Mucosa of rectum (tissue), 2 donors: ENCODE measurements around the gene OPCML.

Experiments
- H3K27ac ChIP-seq, 2 donors: one replicate each; pipeline ENCODE4 v1.7.0; 2013; ENCODE audit warnings: inconsistent platforms in 2 of 2, low read depth in 2 of 2, low read length in 2 of 2
- H3K27me3 ChIP-seq, 2 donors: one replicate each; pipeline ENCODE4 v1.7.0; 2013; ENCODE audit warnings: low read length in 2 of 2; ENCODE audit not compliant: control insufficient read depth in 2 of 2, insufficient read depth in 2 of 2
- H3K36me3 ChIP-seq, 2 donors: one replicate each; pipeline ENCODE4 v1.7.0; 2013; ENCODE audit warnings: low read length in 2 of 2; ENCODE audit not compliant: control insufficient read depth in 2 of 2, insufficient read depth in 2 of 2
- H3K4me1 ChIP-seq, 2 donors: one replicate each; pipeline ENCODE4 v1.7.0; 2013; ENCODE audit warnings: low read length in 2 of 2, mild to moderate bottlenecking in 1 of 2; ENCODE audit not compliant: control insufficient read depth in 2 of 2, insufficient read depth in 2 of 2
- H3K4me3 ChIP-seq, 2 donors: one replicate each; pipeline ENCODE4 v1.7.0; 2013; ENCODE audit warnings: low read length in 2 of 2
- H3K9ac ChIP-seq, 2 donors: one replicate each; pipeline ENCODE4 v1.7.0; 2013; ENCODE audit warnings: low read length in 2 of 2, low read depth in 1 of 2, mild to moderate bottlenecking in 1 of 2
- H3K9me3 ChIP-seq, 2 donors: one replicate each; pipeline ENCODE4 v1.7.0; 2013; ENCODE audit warnings: low read length in 2 of 2; ENCODE audit not compliant: control insufficient read depth in 2 of 2
- donor health status: healthy.
- donor health status: Normal muscosa, but diverticular disease.

OPCML gene

GRCh38 chr11:133291780-133292179 is 240.5 kb downstream of the OPCML start:
- no peaks in the 10 kb centered on the region for H3K4me1 ChIP-seq
- H3K36me3 ChIP-seq = no peaks in the 10 kb centered on the region
- no peak overlapping the region for H3K4me3 ChIP-seq
- no peak overlapping the region for H3K9ac ChIP-seq
- no peak overlapping the region for H3K27ac ChIP-seq
- H3K27me3 ChIP-seq = no peaks in the 10 kb centered on the region
- no peaks in the 10 kb centered on the region for H3K9me3 ChIP-seq

GRCh38 chr11:133285359-133285758 is 246.9 kb downstream of the OPCML start:
- no peaks in the 10 kb centered on the region for H3K9me3 ChIP-seq
- no peak overlapping the region for H3K9ac ChIP-seq
- no peaks in the 10 kb centered on the region for H3K4me1 ChIP-seq
- H3K4me3 ChIP-seq = no peak overlapping the region
- H3K36me3 ChIP-seq = no peaks in the 10 kb centered on the region
- H3K27me3 ChIP-seq = no peaks in the 10 kb centered on the region
- no peak overlapping the region for H3K27ac ChIP-seq

DNA sequence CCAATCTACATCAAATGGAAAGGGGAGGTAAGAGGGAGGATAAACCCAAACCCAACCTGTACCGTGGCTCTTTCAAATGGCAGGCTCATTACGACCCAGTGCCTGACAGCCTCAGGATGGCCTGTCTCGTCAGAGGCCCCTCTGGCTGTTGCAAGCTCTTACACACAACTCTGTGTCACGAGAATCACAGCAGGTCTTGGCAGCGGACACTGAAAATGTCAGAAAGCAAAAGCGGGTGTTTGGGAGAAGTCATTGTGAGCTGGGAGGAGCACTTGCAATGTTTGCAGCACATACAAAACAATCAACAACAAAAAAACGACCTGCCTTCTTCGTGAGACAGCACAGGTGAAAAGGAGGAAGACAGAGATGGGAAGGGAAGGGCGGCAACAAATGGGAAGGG is 248.1 kb downstream of the OPCML start:
- H3K9ac ChIP-seq = no peak overlapping the region
- H3K27me3 ChIP-seq = peaks cover 0 to 2% of the 10 kb centered on the region in 2 donors
- no peaks in the 10 kb centered on the region for H3K36me3 ChIP-seq
- H3K4me3 ChIP-seq = no peak overlapping the region
- H3K27ac ChIP-seq = no peak overlapping the region
- no peaks in the 10 kb centered on the region for H3K4me1 ChIP-seq
- no peaks in the 10 kb centered on the region for H3K9me3 ChIP-seq

DNA sequence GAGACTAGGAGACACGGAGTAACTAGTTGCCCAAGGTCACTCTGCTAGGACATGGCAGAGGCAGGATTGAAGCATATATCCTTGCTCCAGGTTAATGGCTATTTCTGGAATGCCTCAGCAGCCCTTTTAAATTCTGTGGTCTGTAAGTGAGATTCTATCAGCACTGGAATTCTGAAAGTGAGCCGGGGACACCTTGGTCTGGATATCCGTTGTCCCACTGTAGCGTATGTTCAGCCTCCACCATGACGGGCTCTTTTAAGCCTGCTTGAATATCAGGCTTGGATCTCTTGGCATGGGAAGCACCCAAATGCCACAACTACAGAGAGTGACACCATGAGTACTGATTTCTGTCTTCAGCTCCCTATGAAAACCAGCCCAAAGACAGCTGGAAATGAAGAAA is 254.4 kb downstream of the OPCML start:
- Histone ChIP-seq H3K4me1 (no peaks in the 10 kb centered on the region), H3K27ac (no peak overlapping the region), H3K4me3 (no peak overlapping the region), H3K9me3 (no peaks in the 10 kb centered on the region), H3K27me3 (peaks cover 0 to 3% of the 10 kb centered on the region in 2 donors), H3K36me3 (no peaks in the 10 kb centered on the region), H3K9ac (no peak overlapping the region)

DNA sequence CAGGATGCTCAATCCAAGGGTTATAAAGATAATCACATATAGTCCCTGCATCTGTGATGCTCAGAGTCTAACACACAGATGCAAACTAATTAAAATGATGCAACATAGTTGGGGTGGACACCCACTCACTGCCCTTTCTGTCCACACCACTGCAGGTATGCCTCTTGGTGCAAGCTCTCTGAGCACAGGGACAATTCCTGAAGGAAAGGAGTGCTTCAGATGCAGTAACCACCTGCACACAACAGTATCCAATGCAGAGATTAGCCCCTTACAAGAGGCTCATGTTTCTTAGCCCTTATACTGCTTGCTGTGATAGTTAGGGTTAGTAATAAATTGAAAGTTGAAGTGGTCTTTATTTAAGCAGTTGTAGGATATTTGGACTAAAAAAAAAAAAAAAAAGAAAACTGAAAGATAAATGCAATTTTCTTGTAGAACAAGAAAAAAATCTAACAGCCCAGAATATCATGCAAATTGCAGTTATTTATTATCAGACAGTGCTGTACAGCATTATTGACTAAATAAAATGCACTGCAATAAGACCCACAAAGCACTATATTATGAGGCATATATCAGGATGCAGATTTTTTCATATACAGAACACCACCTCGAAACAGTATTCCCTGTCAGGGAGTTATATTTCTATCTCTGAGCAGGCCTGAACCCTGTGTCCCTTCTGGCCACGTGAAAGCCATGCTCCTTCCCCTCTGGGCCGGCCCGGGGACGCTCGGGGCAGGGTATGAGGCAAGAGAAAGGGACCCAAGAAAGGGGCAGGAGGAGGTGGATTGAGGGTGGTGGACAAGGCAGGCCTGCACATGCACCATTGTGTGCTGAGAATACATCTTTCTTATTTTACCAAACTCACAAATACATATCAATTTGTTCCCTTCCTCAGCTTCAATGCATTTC is 260.2 kb downstream of the OPCML start:
- H3K4me3 ChIP-seq = no peak overlapping the region
- H3K27me3 ChIP-seq = no peaks in the 10 kb centered on the region
- H3K9me3 ChIP-seq = no peaks in the 10 kb centered on the region
- H3K4me1 ChIP-seq = no peaks in the 10 kb centered on the region
- no peak overlapping the region for H3K27ac ChIP-seq
- no peak overlapping the region for H3K9ac ChIP-seq
- H3K36me3 ChIP-seq = no peaks in the 10 kb centered on the region

GRCh38 chr11:133271206-133271605 is 261.1 kb downstream of the OPCML start:
- Histone ChIP-seq H3K27ac (no peak overlapping the region), H3K4me3 (no peak overlapping the region), H3K36me3 (no peaks in the 10 kb centered on the region), H3K9ac (no peak overlapping the region), H3K9me3 (no peaks in the 10 kb centered on the region), H3K27me3 (no peaks in the 10 kb centered on the region), H3K4me1 (no peaks in the 10 kb centered on the region)

- Histone ChIP-seq H3K27me3 (no peaks in the 10 kb centered on the region), H3K27ac (no peak overlapping the region), H3K4me1 (no peaks in the 10 kb centered on the region), H3K9me3 (no peaks in the 10 kb centered on the region), H3K9ac (no peak overlapping the region), H3K36me3 (no peaks in the 10 kb centered on the region), H3K4me3 (no peak overlapping the region)
Measured at GRCh38 chr11:133269267-133269666, 263.0 kb downstream of the OPCML start.

- H3K27me3 ChIP-seq = no peaks in the 10 kb centered on the region
Measured at GRCh38 chr11:133266986-133267385, 265.3 kb downstream of the OPCML start.

DNA sequence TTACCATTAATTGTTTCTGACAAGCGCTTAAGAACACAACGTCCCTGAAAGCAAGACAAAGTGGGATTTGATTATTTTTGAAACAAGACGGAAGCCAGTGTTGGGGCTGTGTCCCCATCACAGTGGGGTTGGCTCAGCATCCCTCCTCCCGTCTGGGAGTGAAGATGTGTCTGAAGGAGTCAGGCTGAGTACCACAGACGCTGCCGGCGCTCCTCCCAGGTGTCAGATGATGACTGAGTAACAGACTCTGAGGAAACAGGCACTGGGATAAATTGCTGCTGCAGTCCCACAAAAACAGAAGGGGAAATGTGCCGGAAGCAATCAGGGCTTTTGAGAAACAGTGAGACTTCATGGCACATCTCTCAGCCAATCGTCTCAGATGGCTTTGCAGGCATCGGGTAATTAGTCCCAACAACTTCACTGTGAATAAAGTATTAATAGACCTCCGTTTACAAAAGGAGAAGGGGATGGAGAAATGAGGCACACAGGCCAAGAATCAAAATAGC is 266.7 kb downstream of the OPCML start:
- H3K36me3 ChIP-seq = no peaks in the 10 kb centered on the region
- no peak overlapping the region for H3K4me3 ChIP-seq
- H3K9me3 ChIP-seq = no peaks in the 10 kb centered on the region
- no peak overlapping the region for H3K9ac ChIP-seq
- H3K27me3 ChIP-seq = no peaks in the 10 kb centered on the region
- H3K4me1 ChIP-seq = no peaks in the 10 kb centered on the region
- no peak overlapping the region for H3K27ac ChIP-seq

More at GRCh38 chr11:133266986-133267385, 265.3 kb downstream of the OPCML start:
- no peak overlapping the region for H3K4me3 ChIP-seq
- H3K9ac ChIP-seq = no peak overlapping the region
- no peaks in the 10 kb centered on the region for H3K4me1 ChIP-seq
- no peaks in the 10 kb centered on the region for H3K9me3 ChIP-seq
- no peak overlapping the region for H3K27ac ChIP-seq
- no peaks in the 10 kb centered on the region for H3K36me3 ChIP-seq

GRCh38 chr11:133263332-133263731 is 269.0 kb downstream of the OPCML start:
- Histone ChIP-seq H3K27me3 (no peaks in the 10 kb centered on the region), H3K27ac (no peak overlapping the region), H3K9ac (no peak overlapping the region), H3K9me3 (no peaks in the 10 kb centered on the region), H3K36me3 (no peaks in the 10 kb centered on the region), H3K4me1 (no peaks in the 10 kb centered on the region), H3K4me3 (no peak overlapping the region)
